SK-N-SH (cell line): ENCODE data around the gene RAB1B.

Source experiments
- EP300 ChIP-seq, 2 experiments: IDR thresholded peaks; 2 replicates each; pipeline versions ENCODE4 v1.4.0 to v1.6.1; 2012; ENCODE audit warnings: borderline replicate concordance in 1 of 2, low read depth in 1 of 2, low read length in 1 of 2
- FOXJ3 ChIP-seq: sonication (generic); formaldehyde crosslinking; IDR thresholded peaks from 2 replicates; pipeline ENCODE4 v1.5.1; 2020; ENCODE audit warnings: mild to moderate bottlenecking, missing genetic modification reagents
- MEF2A ChIP-seq: IDR thresholded peaks from 2 replicates; pipeline ENCODE4 v1.4.0; 2012; ENCODE audit warnings: low read depth, borderline replicate concordance
- MXI1 ChIP-seq: IDR thresholded peaks from 2 replicates; pipeline ENCODE4 v1.6.1; 2012; ENCODE audit warnings: mild to moderate bottlenecking, low read depth, low read length, improper control_type of control experiment
- PBX3 ChIP-seq: IDR thresholded peaks from 2 replicates; pipeline ENCODE4; 2012
- POLR2AphosphoS5 ChIP-seq: IDR thresholded peaks from 2 replicates; pipeline ENCODE4 v1.6.1; 2012; ENCODE audit warnings: low read depth, low read length
- RAD21 ChIP-seq: IDR thresholded peaks from 2 replicates; pipeline ENCODE4 v1.6.1; 2012; ENCODE audit warnings: mild to moderate bottlenecking, low read length
- TF ChIP-seq, protein P1 (sequence below): fragments of 200-600 bp; sonication (generic); IDR thresholded peaks from 2 replicates; pipeline ENCODE4 v1.6.1; 2017; ENCODE audit warnings: antibody characterized with exemption, mild to moderate bottlenecking, moderate library complexity
- TF ChIP-seq, protein P2 (sequence below): IDR thresholded peaks from 2 replicates; pipeline ENCODE4 v1.4.0; 2012; ENCODE audit warnings: low read depth, borderline replicate concordance
- TF ChIP-seq, protein P3 (sequence below): IDR thresholded peaks from 2 replicates; pipeline ENCODE4 v1.4.0; 2012; ENCODE audit warnings: low read depth

GRCh38 chr11:66292543-66293332 is 24.3 kb downstream of the RAB1B start:
- TF ChIP-seq MXI1 (no peak), RAD21 (no peak), POLR2AphosphoS5 (no peak), MEF2A (no peak), EP300 (IDR thresholded peaks at IDR 0.05; ENCODE audit: borderline replicate concordance in 1 of 2, low read depth in 1 of 2, low read length in 1 of 2) (no peak), PBX3 (no peak), FOXJ3 (CRISPR knock-in tag) (no peak)
- TF ChIP-seq, protein P1, sequence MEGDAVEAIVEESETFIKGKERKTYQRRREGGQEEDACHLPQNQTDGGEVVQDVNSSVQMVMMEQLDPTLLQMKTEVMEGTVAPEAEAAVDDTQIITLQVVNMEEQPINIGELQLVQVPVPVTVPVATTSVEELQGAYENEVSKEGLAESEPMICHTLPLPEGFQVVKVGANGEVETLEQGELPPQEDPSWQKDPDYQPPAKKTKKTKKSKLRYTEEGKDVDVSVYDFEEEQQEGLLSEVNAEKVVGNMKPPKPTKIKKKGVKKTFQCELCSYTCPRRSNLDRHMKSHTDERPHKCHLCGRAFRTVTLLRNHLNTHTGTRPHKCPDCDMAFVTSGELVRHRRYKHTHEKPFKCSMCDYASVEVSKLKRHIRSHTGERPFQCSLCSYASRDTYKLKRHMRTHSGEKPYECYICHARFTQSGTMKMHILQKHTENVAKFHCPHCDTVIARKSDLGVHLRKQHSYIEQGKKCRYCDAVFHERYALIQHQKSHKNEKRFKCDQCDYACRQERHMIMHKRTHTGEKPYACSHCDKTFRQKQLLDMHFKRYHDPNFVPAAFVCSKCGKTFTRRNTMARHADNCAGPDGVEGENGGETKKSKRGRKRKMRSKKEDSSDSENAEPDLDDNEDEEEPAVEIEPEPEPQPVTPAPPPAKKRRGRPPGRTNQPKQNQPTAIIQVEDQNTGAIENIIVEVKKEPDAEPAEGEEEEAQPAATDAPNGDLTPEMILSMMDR: no peak
- TF ChIP-seq, protein P2, sequence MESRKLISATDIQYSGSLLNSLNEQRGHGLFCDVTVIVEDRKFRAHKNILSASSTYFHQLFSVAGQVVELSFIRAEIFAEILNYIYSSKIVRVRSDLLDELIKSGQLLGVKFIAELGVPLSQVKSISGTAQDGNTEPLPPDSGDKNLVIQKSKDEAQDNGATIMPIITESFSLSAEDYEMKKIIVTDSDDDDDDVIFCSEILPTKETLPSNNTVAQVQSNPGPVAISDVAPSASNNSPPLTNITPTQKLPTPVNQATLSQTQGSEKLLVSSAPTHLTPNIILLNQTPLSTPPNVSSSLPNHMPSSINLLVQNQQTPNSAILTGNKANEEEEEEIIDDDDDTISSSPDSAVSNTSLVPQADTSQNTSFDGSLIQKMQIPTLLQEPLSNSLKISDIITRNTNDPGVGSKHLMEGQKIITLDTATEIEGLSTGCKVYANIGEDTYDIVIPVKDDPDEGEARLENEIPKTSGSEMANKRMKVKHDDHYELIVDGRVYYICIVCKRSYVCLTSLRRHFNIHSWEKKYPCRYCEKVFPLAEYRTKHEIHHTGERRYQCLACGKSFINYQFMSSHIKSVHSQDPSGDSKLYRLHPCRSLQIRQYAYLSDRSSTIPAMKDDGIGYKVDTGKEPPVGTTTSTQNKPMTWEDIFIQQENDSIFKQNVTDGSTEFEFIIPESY: no peak
- TF ChIP-seq, protein P3, sequence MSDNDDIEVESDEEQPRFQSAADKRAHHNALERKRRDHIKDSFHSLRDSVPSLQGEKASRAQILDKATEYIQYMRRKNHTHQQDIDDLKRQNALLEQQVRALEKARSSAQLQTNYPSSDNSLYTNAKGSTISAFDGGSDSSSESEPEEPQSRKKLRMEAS: no peak
